AG04450 (cell line): Measurements from ENCODE around the gene AXL. TPM values are rescaled to one million over a fixed set of nuclear protein-coding genes. Genes with fewer than 3 reads are reported as not detected.
A peak's percentile ranks its signal among the peaks of the same experiment; 100 is the strongest.

Experiments
- CTCF ChIA-PET: fragments of 300-600, 350-600 bp; formaldehyde crosslinking; extraction: SDS; loops from one replicate; lab custom pipeline; 2022; ENCODE audit warnings: antibody characterized with exemption, inconsistent platforms; lab: Charles Lee
- POLR2A ChIA-PET: fragments of 350-600 bp; formaldehyde crosslinking; extraction: SDS; loops from one replicate; lab custom pipeline; 2021; ENCODE audit warnings: antibody characterized with exemption, inconsistent platforms; lab: Yijun Ruan, JAX
- DNase-seq: peaks from one replicate; pipeline ENCODE4 v3.0.0-alpha.2; 2011; ENCODE audit warnings: low read depth, low spot score
- H3K27ac ChIP-seq: one replicate; pipeline ENCODE4 v1.5.1; 2012; ENCODE audit warnings: low read depth, low read length, control low read depth
- H3K27me3 ChIP-seq: one replicate; pipeline ENCODE4 v1.6.0; 2012; ENCODE audit warnings: low read length; ENCODE audit not compliant: control insufficient read depth, insufficient read depth
- H3K4me3 ChIP-seq: 2 replicates; pipeline ENCODE4 v1.5.1; 2011; ENCODE audit warnings: mild to moderate bottlenecking, low read depth, low read length, control low read depth
- H3K9me3 ChIP-seq: 2 replicates; pipeline ENCODE4 v1.5.1; 2012; ENCODE audit warnings: low read length; ENCODE audit not compliant: control insufficient read depth, insufficient read depth
- polyA plus RNA-seq: library from polyadenylated mRNA; depleted of rRNA; stranded (reverse); fragments of >200 nt; gene quantifications from 2 replicates; pipeline ENCODE4 v1.2.3, GENCODE V29; 2011
- TF ChIP-seq, protein P1 (sequence below): IDR thresholded peaks from 2 replicates; pipeline ENCODE4 v1.5.1; 2011; ENCODE audit warnings: low read depth, low read length, control low read depth, inconsistent platforms

The AXL gene
- polyA plus RNA-seq, 1 experiment = 210 TPM

DNA sequence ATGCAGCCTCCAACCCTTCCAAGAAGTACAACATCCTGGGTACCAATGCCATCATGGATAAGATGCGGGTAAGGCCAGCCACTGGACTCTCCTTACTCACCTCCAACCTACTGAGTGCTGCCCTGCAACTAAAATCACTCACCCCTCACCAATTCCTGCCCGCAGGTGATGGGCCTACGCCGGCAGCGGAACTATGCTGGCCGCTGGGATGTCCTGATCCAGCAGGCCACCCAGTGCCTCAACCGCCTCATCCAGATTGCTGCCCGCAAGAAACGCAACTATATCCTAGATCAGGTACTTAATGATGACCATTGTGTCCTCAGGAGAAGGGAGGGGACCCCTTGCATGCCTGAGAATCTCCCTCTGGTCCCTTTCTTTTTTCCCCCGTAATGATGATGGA, 75.4 kb downstream of the AXL start:
- no peaks in the 10 kb centered on the region for H3K9me3 ChIP-seq
- DNase-seq = no peak
- TF ChIP-seq, protein P1, sequence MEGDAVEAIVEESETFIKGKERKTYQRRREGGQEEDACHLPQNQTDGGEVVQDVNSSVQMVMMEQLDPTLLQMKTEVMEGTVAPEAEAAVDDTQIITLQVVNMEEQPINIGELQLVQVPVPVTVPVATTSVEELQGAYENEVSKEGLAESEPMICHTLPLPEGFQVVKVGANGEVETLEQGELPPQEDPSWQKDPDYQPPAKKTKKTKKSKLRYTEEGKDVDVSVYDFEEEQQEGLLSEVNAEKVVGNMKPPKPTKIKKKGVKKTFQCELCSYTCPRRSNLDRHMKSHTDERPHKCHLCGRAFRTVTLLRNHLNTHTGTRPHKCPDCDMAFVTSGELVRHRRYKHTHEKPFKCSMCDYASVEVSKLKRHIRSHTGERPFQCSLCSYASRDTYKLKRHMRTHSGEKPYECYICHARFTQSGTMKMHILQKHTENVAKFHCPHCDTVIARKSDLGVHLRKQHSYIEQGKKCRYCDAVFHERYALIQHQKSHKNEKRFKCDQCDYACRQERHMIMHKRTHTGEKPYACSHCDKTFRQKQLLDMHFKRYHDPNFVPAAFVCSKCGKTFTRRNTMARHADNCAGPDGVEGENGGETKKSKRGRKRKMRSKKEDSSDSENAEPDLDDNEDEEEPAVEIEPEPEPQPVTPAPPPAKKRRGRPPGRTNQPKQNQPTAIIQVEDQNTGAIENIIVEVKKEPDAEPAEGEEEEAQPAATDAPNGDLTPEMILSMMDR = no peak
- no peaks in the 10 kb centered on the region for H3K27me3 ChIP-seq
- H3K27ac ChIP-seq = no peak overlapping the region
- CTCF ChIA-PET = interaction anchor here (9.5 kb wide), 1 partner anchor 14 kb away, joined by 72 read pairs; no protein-coding TSS in a partner anchor
- no peak overlapping the region for H3K4me3 ChIP-seq
- POLR2A ChIA-PET = interaction anchor here (2.2 kb wide), 1 partner anchor 10 kb away, joined by 6 read pairs; no protein-coding TSS in a partner anchor

DNA sequence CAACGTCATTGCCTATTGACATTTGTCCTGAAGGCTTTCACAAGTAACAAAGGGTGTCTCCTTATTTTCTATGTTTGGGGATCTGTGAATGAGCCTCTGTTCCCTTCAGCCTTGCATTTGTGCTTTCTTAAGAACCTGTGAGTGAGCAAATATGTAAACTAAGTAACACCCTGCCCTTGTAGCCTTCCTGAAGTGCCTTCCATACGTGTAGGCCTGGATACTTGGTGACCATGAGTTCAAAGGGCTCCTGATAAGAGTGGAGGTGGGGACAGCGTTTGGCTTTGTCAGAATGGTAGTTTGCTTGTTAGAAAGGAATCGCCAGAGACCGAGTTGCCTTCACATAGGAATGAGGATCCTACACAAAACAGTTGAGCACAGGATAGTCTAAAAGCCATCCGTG, 76.5 kb downstream of the AXL start:
- TF ChIP-seq, protein P1 = no peak
- DNase-seq = no peak
- Histone ChIP-seq H3K4me3 (no peak overlapping the region), H3K27me3 (no peaks in the 10 kb centered on the region), H3K9me3 (no peaks in the 10 kb centered on the region), H3K27ac (no peak overlapping the region)
- ChIA-PET POLR2A (no interaction called here), CTCF (interaction anchor here (9.5 kb wide), 1 partner anchor 13 kb away, joined by 72 read pairs; no protein-coding TSS in a partner anchor)

DNA sequence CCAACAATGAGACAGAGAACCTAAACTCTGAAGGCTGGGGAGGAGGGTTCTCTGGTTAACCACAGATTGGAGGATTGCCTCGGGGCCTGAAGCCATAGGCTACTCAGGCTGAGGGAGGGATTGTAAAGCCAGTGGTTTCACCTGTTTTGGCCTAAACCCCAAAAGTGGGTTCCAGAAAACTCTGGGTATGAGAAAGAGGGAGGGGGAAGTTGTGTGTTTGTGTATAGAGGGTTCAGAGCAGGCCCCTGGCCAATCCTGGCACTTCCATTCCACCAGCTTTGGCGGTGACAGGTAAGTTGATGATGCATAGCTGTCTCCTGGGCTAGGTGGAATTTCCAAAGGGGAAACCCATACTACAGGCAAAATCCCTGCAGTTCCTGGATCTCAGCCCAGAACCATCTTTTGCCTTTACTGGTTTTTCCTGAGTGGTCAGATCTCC, 77.4 kb downstream of the AXL start:
- ChIA-PET POLR2A (no interaction called here), CTCF (interaction anchor here (9.5 kb wide), 1 partner anchor 12 kb away, joined by 72 read pairs; no protein-coding TSS in a partner anchor)
- Histone ChIP-seq H3K27me3 (no peaks in the 10 kb centered on the region), H3K4me3 (no peak overlapping the region), H3K27ac (no peak overlapping the region), H3K9me3 (no peaks in the 10 kb centered on the region)
- TF ChIP-seq, protein P1 = no peak
- DNase-seq = no peak

DNA sequence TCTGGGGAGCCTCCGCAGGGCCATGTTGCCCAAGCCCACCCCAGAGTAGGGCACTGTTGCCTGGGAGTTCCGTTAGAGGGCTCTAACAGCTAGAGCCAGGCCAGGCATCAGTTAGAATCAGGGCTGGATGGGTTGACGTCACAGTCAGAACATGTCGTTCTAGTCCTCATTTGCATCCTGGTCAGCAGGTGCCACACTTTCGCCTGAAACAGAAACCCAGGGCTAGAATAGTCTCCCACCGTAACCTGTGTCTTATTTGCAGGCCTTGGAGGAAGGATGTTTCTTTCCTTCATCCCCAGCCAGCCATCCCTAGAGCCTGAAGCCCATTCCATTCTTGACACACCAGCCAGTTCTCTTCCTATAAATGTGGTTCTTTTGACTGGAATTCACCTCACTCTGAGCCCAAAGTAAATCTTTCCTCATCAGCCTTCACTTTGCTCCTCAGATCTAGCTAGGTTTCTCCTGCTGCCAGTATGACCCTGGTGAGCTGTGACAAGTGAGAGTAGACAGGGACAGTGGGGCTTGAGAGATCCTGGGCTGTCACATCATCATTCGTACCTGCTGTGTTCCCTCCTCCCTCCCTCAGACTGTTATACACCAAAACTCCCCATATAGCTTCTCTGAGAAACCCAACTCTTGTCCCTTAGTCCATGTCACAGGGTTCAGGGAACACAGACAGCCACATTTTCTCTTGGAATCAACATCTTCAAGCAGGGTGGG, 78.8 kb downstream of the AXL start:
- no peaks in the 10 kb centered on the region for H3K9me3 ChIP-seq
- CTCF ChIA-PET = interaction anchor here (0.8 to 9.5 kb wide), 5 partner anchors 10 to 93 kb away, joined by 3 to 72 read pairs (median 5); no protein-coding TSS in a partner anchor
- no peak for DNase-seq
- H3K27ac ChIP-seq = peak overlapping the region; percentile 55
- H3K4me3 ChIP-seq = no peak overlapping the region
- TF ChIP-seq, protein P1 = no peak
- POLR2A ChIA-PET = interaction anchor here (0.7 to 1.1 kb wide), 3 partner anchors 11 to 55 kb away, joined by 3 to 5 read pairs (median 4); partner anchors contain the start of gene HNRNPUL1
- no peaks in the 10 kb centered on the region for H3K27me3 ChIP-seq
